CD4-positive, alpha-beta memory T cell (primary cell): ENCODE data around the gene AK9. TPM values are rescaled to one million over a fixed set of nuclear protein-coding genes. Genes with fewer than 3 reads are reported as not detected.

ENCODE experiments used
- CTCF ChIA-PET: fragments of 350-600 bp; sonication (Branson Sonifier 250); formaldehyde crosslinking; loops from one replicate; lab custom pipeline; 2021; ENCODE audit warnings: inconsistent platforms; ENCODE audit not compliant: partially characterized antibody; lab: Charles Lee
- POLR2A ChIA-PET: fragments of 350-600 bp; sonication (Branson Sonifier 250); formaldehyde crosslinking; loops from one replicate; lab custom pipeline; 2021; ENCODE audit not compliant: partially characterized antibody; lab: Charles Lee
- DNase-seq, 5 donors: peaks; one replicate each; pipeline versions ENCODE4 v3.0.0 to v3.0.0-alpha.2; 2020 to 2022; ENCODE audit warnings: mixed read lengths in 1 of 5
- H3K27ac ChIP-seq: one replicate; pipeline ENCODE4 v1.7.0; 2013; ENCODE audit warnings: low read depth, low read length
- H3K27me3 ChIP-seq: 2 replicates; pipeline ENCODE4 v1.7.0; 2013; ENCODE audit warnings: mild to moderate bottlenecking, low read length, moderate library complexity; ENCODE audit not compliant: insufficient read depth
- H3K36me3 ChIP-seq: 2 replicates; pipeline ENCODE4 v1.7.0; 2013; ENCODE audit warnings: mild to moderate bottlenecking, low read length, moderate library complexity; ENCODE audit not compliant: insufficient read depth
- H3K4me1 ChIP-seq: 2 replicates; pipeline ENCODE4 v1.7.0; 2013; ENCODE audit warnings: mild to moderate bottlenecking, low read length, moderate library complexity; ENCODE audit not compliant: insufficient read depth
- H3K4me3 ChIP-seq, 2 donors: one replicate each; pipeline ENCODE4 v1.7.0; 2013; ENCODE audit warnings: low read length in 2 of 2, mild to moderate bottlenecking in 1 of 2
- H3K9me3 ChIP-seq, 2 donors: one replicate each; pipeline ENCODE4 v1.7.0; 2013; ENCODE audit warnings: low read length in 2 of 2, control low read depth in 1 of 2; ENCODE audit not compliant: control insufficient read depth in 1 of 2
- H3K27ac Mint-ChIP-seq, 7 donors: one replicate each; pipeline ENCODE4 v1.8.0; 2020 to 2021; ENCODE audit warnings: mixed read lengths in 7 of 7, mild to moderate bottlenecking in 6 of 7, inconsistent platforms in 3 of 7, moderate library complexity in 3 of 7
- H3K27me3 Mint-ChIP-seq, 2 donors: one replicate each; pipeline ENCODE4 v1.8.0; 2020 to 2021; ENCODE audit warnings: mixed read lengths in 2 of 2
- H3K36me3 Mint-ChIP-seq, 2 donors: one replicate each; pipeline ENCODE4 v1.8.0; 2020 to 2021; ENCODE audit warnings: mixed read lengths in 2 of 2, inconsistent platforms in 1 of 2, mild to moderate bottlenecking in 1 of 2
- H3K4me1 Mint-ChIP-seq, 4 donors: one replicate each; pipeline ENCODE4 v1.8.0; 2020 to 2021; ENCODE audit warnings: mixed read lengths in 4 of 4, mild to moderate bottlenecking in 1 of 4
- H3K4me3 Mint-ChIP-seq, 8 donors: one replicate each; pipeline ENCODE4 v1.8.0; 2020 to 2021; ENCODE audit warnings: mixed read lengths in 8 of 8, mild to moderate bottlenecking in 7 of 8, moderate library complexity in 6 of 8, inconsistent platforms in 3 of 8
- H3K9me3 Mint-ChIP-seq, 8 donors: one replicate each; pipeline ENCODE4 v1.8.0; 2020 to 2021; ENCODE audit warnings: mixed read lengths in 8 of 8, mild to moderate bottlenecking in 5 of 8, inconsistent platforms in 3 of 8, moderate library complexity in 1 of 8
- intact Hi-C: fragments of 100-400 bp; cut with micrococcal nuclease; formaldehyde crosslinking; loops from one replicate; pipeline ENCODE4 v1.15.1; 2023
- polyA plus RNA-seq, 2 donors: library from polyadenylated mRNA; unstranded; fragments of 300-500 nt; fragmentation: Illumina TruSeq; gene quantifications; one replicate each; pipeline ENCODE4 v1.2.3, GENCODE V29; 2021
- total RNA-seq, 2 experiments: library from RNA; stranded (reverse); gene quantifications; one replicate each; pipeline ENCODE4 v1.2.3, GENCODE V29; 2021

The AK9 gene
- total and polyA plus RNA-seq, 4 experiments from 2014 or later: 5.1 to 18.4 (median 12.5) TPM

- no peak overlapping the region for H3K27ac ChIP-seq
- no peak overlapping the region for H3K4me3 Mint-ChIP-seq
- peaks cover 15 to 57% of the 10 kb centered on the region in 2 donors for H3K36me3 Mint-ChIP-seq
Observed at GRCh38 chr6:109445382-109445781, 245.6 kb downstream of the AK9 start.

GRCh38 chr6:109443425-109443950, 247.5 kb downstream of the AK9 start:
- H3K27ac Mint-ChIP-seq: peak overlapping the region; percentile 10 to 98 (median 64)
- H3K36me3 ChIP-seq: peaks cover 21% of the 10 kb centered on the region
- H3K4me3 Mint-ChIP-seq: peak overlapping the region in 1 of 8 donors; percentile 25
- H3K27ac ChIP-seq: no peak overlapping the region
- no peaks in the 10 kb centered on the region for H3K27me3 Mint-ChIP-seq
- H3K27me3 ChIP-seq: no peaks in the 10 kb centered on the region
- H3K36me3 Mint-ChIP-seq: peaks cover 11 to 50% of the 10 kb centered on the region in 2 donors
- POLR2A ChIA-PET: interaction anchor here (3.2 to 10.9 kb wide), 5 partner anchors 11 to 884 kb away, joined by 15 to 220 read pairs (median 100); partner anchors contain the start of genes CD164, FOXO3, MICAL1 and ZBTB24
- H3K4me3 ChIP-seq: no peak overlapping the region
- peaks cover 0 to under 1% (median 0%) of the 10 kb centered on the region in 8 donors for H3K9me3 Mint-ChIP-seq
- no peaks in the 10 kb centered on the region for H3K9me3 ChIP-seq
- intact Hi-C loops: loop anchor here (5.0 kb wide), 1 partner anchor 1539 kb away; the partner anchor contains the start of gene RPF2
- DNase-seq: no peak
- peaks cover 30% of the 10 kb centered on the region for H3K4me1 ChIP-seq
- H3K4me1 Mint-ChIP-seq: peaks cover 21 to 46% (median 27%) of the 10 kb centered on the region in 4 donors
- CTCF ChIA-PET: interaction anchor here (1.6 to 6.3 kb wide), 4 partner anchors 10 to 61 kb away, joined by 8 to 70 read pairs (median 31); partner anchors contain the start of genes CD164 and MICAL1

More at GRCh38 chr6:109445382-109445781, 245.6 kb downstream of the AK9 start:
- H3K27me3 ChIP-seq: no peaks in the 10 kb centered on the region
- H3K9me3 ChIP-seq: no peaks in the 10 kb centered on the region
- POLR2A ChIA-PET: interaction anchor here (0.7 to 10.9 kb wide), 4 partner anchors 9 to 242 kb away, joined by 3 to 220 read pairs (median 108); partner anchors contain the start of genes CD164, MICAL1 and ZBTB24
- Mint-ChIP-seq H3K4me1 (peaks cover 29 to 56% (median 35%) of the 10 kb centered on the region in 4 donors), H3K9me3 (peaks cover 0 to 1% (median 0%) of the 10 kb centered on the region in 8 donors), H3K27me3 (no peaks in the 10 kb centered on the region), H3K27ac (peak overlapping the region in 5 of 7 donors; percentile 38 to 98 (median 62))
- intact Hi-C loops: no loop called here
- no peak overlapping the region for H3K4me3 ChIP-seq
- peaks cover 40% of the 10 kb centered on the region for H3K4me1 ChIP-seq
- CTCF ChIA-PET: interaction anchor here (1.3 to 5.8 kb wide), 5 partner anchors 8 to 63 kb away, joined by 3 to 70 read pairs (median 7); partner anchors contain the start of genes CD164, MICAL1 and ZBTB24
- peaks cover 21% of the 10 kb centered on the region for H3K36me3 ChIP-seq
- DNase-seq: no peak

Other genes with a start within 250 kb of the AK9 start
- 10 to 100 TPM; 76.5 to 79.3 TPM for gene MICAL1, start 235.4 kb downstream of the AK9 start, total RNA-seq
- 10 to 100 TPM in 1 of 2 donors, 1 to 10 TPM in 1; 9.0 to 23.5 TPM for gene MICAL1, start 235.4 kb downstream of the AK9 start, polyA plus RNA-seq
- 10 to 100 TPM; 27.2 to 28.4 TPM for gene ZBTB24, start 208.0 kb downstream of the AK9 start, total RNA-seq
- 10 to 100 TPM in 1 of 2 donors, 1 to 10 TPM in 1; 8.5 to 11.5 TPM for gene ZBTB24, start 208.0 kb downstream of the AK9 start, polyA plus RNA-seq
- 10 to 100 TPM; 14.4 to 14.8 TPM for gene FIG4, start 94 bp upstream of the AK9 start, total RNA-seq
- gene FIG4, start 94 bp upstream of the AK9 start, polyA plus RNA-seq: 10 to 100 TPM; 16.3 to 28.5 TPM